GM19351 (cell line): ENCODE measurements around the gene CAMK2N1.
"Not testable (repeated sequence)": the region's sequence is repeated elsewhere in the genome, so short reads cannot be mapped to it uniquely, and the experiment has no call there.

Experiments used
- ATAC-seq: cut with Tn5 transposase; IDR thresholded peaks from one replicate; pipeline ENCODE4 v1.9.1; 2021; ENCODE audit warnings: mild to moderate bottlenecking, moderate library complexity; ENCODE audit not compliant: unreplicated experiment

The CAMK2N1 gene

DNA sequence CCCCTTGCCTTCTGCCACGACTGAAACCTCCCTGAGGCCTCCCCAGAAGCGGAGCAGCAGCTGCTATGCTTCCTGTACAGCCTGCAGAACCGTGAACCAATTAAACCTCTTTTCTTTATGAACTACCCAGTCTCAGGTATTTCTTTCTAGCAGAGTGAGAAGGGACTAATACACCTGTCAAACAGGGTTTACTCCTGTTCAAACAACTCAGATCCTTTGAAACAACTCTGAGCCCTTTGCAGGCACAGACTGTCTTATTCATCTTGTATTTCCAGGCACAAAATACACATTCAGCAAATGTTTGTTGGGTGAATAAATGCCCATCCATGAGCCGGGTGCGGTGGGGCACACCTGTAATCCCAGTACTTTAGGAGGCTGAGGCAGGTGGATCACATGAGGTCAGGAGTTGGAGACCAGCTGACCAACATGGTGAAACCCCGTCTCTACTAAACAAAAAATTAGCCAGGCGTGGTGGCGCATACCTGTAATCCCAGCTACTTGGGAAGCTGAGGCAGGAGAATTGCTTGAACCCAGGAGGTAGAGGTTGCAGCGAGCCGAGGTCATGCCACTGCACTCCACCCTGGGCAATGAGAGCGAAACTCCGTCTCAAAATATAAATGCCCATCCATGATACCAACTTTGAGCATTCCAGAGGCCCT lies 10.8 kb upstream of the CAMK2N1 start:
- ATAC-seq, result not testable (repeated sequence)

- ATAC-seq, result no peak
These were observed 10.2 kb upstream of the CAMK2N1 start for GRCh38 chr1:20496241-20496661.

DNA sequence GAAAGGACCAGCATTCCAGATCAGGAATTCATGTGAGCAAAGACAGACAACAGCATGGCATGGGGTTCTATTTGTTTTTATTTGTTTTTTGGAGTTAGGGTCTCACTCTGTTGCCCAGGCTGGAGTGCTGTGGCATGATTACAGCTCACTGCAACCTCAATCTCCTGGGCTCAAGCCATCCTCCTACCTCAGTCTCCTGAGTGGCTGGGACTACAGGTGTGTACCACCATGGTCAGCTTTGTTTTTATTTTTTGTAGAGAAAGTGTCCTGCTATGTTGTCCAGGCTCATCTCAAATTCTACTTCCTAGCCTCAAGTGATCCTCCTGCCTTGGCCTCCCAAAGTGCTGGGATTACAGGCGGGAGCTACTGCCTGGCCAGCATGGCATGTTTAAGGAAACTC lies 9.7 kb upstream of the CAMK2N1 start:
- no peak for ATAC-seq

DNA sequence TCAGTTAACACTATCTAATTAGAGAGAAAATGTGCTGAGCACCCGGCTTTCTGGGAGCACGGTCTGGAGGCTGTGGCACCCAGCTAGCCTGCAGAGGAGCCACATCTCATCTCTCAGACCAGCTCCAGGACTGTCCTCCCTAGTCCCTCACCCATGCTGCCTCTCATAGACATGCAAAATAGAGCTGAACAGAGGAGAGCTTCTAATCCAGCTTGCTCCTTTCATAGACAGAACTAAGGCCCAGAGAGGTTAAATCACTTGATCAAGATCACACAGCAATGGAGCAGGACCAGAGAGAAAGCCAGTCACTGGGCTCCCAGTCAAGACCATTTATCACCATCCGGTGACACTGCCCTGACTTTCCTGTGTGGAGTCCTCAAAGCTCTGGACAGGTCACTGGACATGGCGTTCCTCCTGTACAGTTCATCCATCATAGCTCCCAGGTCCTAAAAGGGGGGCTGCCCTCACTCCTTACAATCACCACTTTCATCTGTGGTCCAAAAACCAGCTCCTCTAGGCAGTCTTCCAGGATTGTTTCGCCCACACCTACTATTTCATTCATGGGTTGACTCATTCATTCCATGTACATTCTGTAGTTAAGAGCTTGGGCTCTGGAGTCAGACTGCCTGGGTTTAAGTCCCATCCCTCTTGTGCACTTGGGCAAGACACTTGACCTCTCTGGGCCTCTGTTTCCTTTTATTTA lies 8.8 kb upstream of the CAMK2N1 start:
- no peak for ATAC-seq

GRCh38 chr1:20493839-20494608 lies 8.0 kb upstream of the CAMK2N1 start:
- ATAC-seq, result no peak

DNA sequence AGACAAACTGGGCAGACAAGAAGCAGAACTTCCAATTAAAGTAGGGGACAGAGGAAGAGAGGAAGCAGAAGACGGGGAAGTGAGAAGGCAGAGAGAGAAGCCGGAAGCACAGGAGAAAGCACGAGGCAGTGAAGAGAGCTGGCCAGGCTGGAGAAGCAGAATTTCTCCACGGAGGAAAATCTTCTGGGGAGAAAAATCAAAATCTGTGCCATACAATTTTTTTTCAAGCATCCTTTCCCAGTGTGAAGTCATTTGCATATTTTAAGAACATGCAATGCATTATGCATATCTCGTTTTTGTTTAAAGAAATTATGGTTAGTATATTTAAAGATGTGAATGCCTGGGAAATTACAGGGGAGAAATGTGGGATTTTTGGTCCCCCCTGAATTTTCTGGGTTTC lies 7.3 kb upstream of the CAMK2N1 start:
- no peak for ATAC-seq

DNA sequence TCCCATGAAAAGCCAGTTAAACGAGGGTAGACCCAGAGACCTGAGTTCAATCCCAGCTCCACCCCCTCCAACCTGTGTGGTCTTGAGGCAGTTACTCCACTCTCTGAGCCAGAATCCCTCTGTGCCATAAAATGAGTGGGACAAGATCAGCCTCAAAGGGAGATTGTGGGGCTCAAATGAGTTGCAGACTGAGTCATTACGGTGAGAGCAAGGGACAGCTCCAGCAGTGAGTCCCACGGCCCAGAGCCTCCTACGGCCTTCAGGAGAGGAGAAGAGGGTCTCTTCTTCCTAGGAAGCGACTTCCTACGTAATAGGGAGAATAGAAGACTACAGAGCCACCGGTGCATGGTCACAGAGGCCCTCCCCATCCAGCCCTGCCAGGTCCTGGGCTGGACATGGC lies 6.7 kb upstream of the CAMK2N1 start:
- no peak for ATAC-seq

GRCh38 chr1:20491866-20492265 lies 5.9 kb upstream of the CAMK2N1 start:
- no peak for ATAC-seq

GRCh38 chr1:20491178-20491577 lies 5.2 kb upstream of the CAMK2N1 start:
- ATAC-seq, result no peak

GRCh38 chr1:20487236-20487590 lies 1.2 kb upstream of the CAMK2N1 start:
- no peak for ATAC-seq

- ATAC-seq, result no peak
These were observed 636 bp upstream of the CAMK2N1 start for GRCh38 chr1:20486457-20487235.

GRCh38 chr1:20484519-20485462 lies 1.2 kb downstream of the CAMK2N1 start:
- no peak for ATAC-seq

GRCh38 chr1:20483833-20484518 lies 2.0 kb downstream of the CAMK2N1 start:
- ATAC-seq, result no peak

- ATAC-seq, result no peak
These were observed 2.7 kb downstream of the CAMK2N1 start for GRCh38 chr1:20483098-20483832.

DNA sequence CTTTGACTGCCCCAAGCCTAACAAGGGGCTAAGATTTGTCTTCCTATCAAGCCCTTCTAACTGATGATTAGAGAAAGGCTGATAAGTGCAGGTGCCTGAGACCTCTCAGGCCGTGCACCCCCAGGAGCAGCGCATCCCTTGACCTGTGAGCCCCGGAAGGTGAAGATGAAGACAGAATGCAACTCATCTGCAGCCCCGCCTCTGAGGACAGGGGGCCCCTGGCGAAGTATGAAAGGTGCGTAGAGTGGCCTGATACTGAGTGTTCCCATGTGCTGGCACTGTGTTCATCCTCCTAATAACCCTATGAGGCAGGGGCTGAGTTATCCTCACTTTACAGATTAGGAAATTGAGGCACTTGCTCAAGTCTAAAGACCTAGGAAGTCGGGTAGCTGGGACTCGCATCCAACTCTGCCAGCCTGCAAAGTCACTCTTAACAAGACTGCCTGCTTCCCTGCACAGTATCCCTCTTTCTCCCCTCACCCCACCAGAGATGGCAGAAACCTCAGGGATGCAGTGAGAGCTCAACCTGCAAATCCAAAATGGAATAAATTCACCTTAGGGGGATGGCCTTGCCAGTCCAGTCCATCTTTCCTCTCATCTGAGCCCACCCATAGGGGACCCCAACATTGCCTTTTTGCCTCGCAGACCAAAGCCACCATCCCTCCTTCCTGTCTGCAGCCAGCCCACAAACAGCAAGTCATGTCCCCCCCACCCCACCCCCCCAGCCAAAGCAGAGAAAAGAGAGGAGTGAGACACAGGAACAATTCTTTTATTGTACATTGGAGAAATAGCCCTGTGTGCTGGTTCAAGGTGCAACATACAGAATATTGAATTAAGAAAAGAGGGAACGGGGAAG lies 4.1 kb downstream of the CAMK2N1 start:
- ATAC-seq, result no peak

DNA sequence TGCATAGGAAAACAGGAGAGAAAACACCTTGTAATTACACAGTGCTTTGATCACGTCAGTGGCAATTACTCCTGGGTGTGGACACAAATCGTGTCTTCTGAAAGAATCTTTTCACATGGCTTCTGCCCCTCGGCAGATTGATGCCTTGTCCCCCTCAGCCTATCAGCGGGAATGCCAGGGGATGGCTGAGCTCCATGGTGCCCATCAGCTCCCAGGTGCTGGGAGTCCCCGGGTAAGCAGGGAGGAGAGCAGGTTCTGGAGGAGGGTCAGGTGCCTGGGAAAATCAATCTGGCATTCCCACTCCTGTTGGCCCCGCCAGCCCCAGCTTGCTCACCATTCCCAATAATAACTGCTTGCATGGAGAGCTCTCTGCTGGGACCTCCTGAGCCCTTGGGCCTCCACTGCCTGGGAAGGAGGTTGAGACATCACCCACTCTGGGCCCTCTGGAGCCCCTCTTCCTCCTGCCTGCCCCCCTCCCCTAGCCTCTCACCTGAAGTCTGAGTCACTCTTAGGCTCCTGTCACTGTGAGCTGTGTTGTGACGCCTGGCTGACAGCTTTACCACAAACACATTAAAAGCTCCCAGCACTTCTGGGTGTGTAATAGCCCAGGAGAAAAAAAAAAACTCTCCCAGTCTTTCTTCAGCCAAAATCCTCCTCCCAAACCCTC lies 4.9 kb downstream of the CAMK2N1 start:
- no peak for ATAC-seq

GRCh38 chr1:20480243-20480944 lies 5.6 kb downstream of the CAMK2N1 start:
- no peak for ATAC-seq
